Mesendoderm (in vitro differentiated cells): Measurements from ENCODE around the gene UCN2.

Source experiments
- DNase-seq: peaks from one replicate; pipeline ENCODE4 v3.0.0; 2013
- H2AK5ac ChIP-seq: 2 replicates; pipeline ENCODE4 v1.6.1; 2013; ENCODE audit warnings: low read length, inconsistent platforms
- H2BK120ac ChIP-seq: 2 replicates; pipeline ENCODE4 v1.6.1; 2013; ENCODE audit warnings: low read depth, mild to moderate bottlenecking, low read length, moderate library complexity, mixed read lengths
- H2BK15ac ChIP-seq: replicated peaks from 2 replicates; pipeline ENCODE4 v1.6.1; 2013; ENCODE audit warnings: low read depth, mild to moderate bottlenecking, moderate library complexity
- H2BK5ac ChIP-seq: 2 replicates; pipeline ENCODE4 v1.6.1; 2013; ENCODE audit warnings: low read length, inconsistent platforms
- H3K18ac ChIP-seq: 2 replicates; pipeline ENCODE4 v1.6.1; 2013; ENCODE audit warnings: mild to moderate bottlenecking, low read length, mixed read lengths
- H3K23ac ChIP-seq: one replicate; pipeline ENCODE4 v1.6.1; 2013; ENCODE audit warnings: low read length
- H3K27ac ChIP-seq: 2 replicates; pipeline ENCODE4 v1.5.1; 2013; ENCODE audit warnings: low read depth, mild to moderate bottlenecking, inconsistent platforms, low read length, moderate library complexity
- H3K27me3 ChIP-seq: 2 replicates; pipeline ENCODE4 v1.6.1; 2013; ENCODE audit warnings: low read length, control low read depth, mild to moderate bottlenecking, inconsistent platforms; ENCODE audit not compliant: insufficient read depth, poor library complexity
- H3K36me3 ChIP-seq: 2 replicates; pipeline ENCODE4 v1.6.1; 2013; ENCODE audit warnings: low read length, inconsistent platforms; ENCODE audit not compliant: control insufficient read depth, insufficient read depth
- H3K4ac ChIP-seq: one replicate; pipeline ENCODE4 v1.6.1; 2013; ENCODE audit warnings: low read depth, mild to moderate bottlenecking, low read length, moderate library complexity
- H3K4me1 ChIP-seq: 2 replicates; pipeline ENCODE4 v1.6.1; 2013; ENCODE audit warnings: low read depth, low read length, inconsistent platforms; ENCODE audit not compliant: control insufficient read depth
- H3K4me2 ChIP-seq: 2 replicates; pipeline ENCODE4 v1.6.1; 2013; ENCODE audit warnings: low read length
- H3K4me3 ChIP-seq: 2 replicates; pipeline ENCODE4 v1.5.1; 2013; ENCODE audit warnings: mild to moderate bottlenecking, low read length
- H3K56ac ChIP-seq: one replicate; pipeline ENCODE4 v1.6.1; 2013; ENCODE audit warnings: low read length
- H3K79me1 ChIP-seq: 2 replicates; pipeline ENCODE4 v1.6.1; 2013; ENCODE audit warnings: low read length, inconsistent platforms
- H3K79me2 ChIP-seq: 2 replicates; pipeline ENCODE4 v1.6.1; 2013; ENCODE audit warnings: mild to moderate bottlenecking, low read length; ENCODE audit not compliant: control insufficient read depth, insufficient read depth
- H3K9ac ChIP-seq: 2 replicates; pipeline ENCODE4 v1.6.1; 2013; ENCODE audit warnings: low read length, inconsistent platforms
- H4K5ac ChIP-seq: one replicate; pipeline ENCODE4 v1.6.1; 2013; ENCODE audit warnings: low read length
- H4K8ac ChIP-seq: one replicate; pipeline ENCODE4 v1.6.1; 2013; ENCODE audit warnings: low read depth, mild to moderate bottlenecking, control low read depth, low read length, moderate library complexity
- WGBS: extraction: QIAGEN DNeasy Blood & Tissue Kit; methylation state at CpG from one replicate; pipeline ENCODE4 v1.1.7; 2013; ENCODE audit warnings: low lambda C conversion rate, missing lambda C conversion rate; ENCODE audit not compliant: insufficient coverage; ENCODE audit errors: extremely low coverage; 5-methylcytosine and 5-hydroxymethylcytosine counted together

UCN2 gene

DNA sequence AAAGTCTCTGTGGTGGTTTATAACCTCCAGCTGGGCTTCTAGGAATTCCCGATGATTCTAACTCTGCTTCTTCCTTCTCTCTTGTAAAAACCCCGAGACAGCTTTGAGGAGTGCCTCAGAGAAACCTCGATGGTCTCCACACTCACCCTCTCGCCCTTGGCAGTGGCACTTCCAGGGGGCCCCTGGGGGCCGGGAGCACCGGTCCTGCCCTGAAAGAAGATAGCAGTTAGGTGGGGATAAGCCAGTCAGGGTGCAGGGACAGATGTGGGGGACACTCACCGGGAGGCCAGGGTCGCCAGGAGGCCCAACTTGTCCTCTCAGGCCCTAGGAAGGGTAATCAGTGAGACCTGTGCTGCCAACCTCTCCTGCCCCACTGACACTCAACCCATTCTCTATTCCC lies 21.8 kb upstream of the UCN2 start:
- H2BK5ac ChIP-seq: no peak overlapping the region
- no peaks in the 10 kb centered on the region for H3K79me1 ChIP-seq
- no peak overlapping the region for H4K8ac ChIP-seq
- H3K27me3 ChIP-seq: no peaks in the 10 kb centered on the region
- H3K27ac ChIP-seq: no peak overlapping the region
- WGBS: no CpG with 5 or more reads among the region's 8 CpGs
- H3K4ac ChIP-seq: no peak overlapping the region
- H4K5ac ChIP-seq: no peak overlapping the region
- H3K4me3 ChIP-seq: no peak overlapping the region
- H2BK120ac ChIP-seq: no peak overlapping the region
- H3K9ac ChIP-seq: no peak overlapping the region
- H3K56ac ChIP-seq: no peak overlapping the region
- H2BK15ac ChIP-seq: no peak overlapping the region
- H3K18ac ChIP-seq: no peak overlapping the region
- H3K36me3 ChIP-seq: no peaks in the 10 kb centered on the region
- no peak for DNase-seq
- H2AK5ac ChIP-seq: no peak overlapping the region
- no peaks in the 10 kb centered on the region for H3K79me2 ChIP-seq
- H3K23ac ChIP-seq: no peak overlapping the region
- H3K4me1 ChIP-seq: no peaks in the 10 kb centered on the region
- no peak overlapping the region for H3K4me2 ChIP-seq

DNA sequence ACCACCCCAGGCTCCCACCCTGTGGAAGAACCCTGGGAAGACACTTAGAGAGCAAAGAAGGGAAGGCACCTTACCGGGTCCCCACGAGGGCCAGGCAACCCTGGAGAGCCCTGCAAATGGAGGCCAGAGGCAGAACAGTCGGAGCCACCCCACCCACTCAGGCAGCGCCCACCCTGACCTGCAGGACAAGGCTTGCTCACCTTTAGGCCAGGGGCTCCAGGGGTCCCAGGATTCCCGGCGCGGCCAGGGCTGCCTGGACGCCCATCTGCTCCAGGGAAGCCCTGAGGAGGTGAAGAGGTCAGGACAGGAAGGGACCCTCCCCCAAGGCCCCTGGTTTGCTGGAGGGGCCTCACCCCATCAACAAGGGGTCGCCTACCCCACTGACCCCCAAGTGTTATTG lies 21.3 kb upstream of the UCN2 start:
- no peak overlapping the region for H3K23ac ChIP-seq
- H4K8ac ChIP-seq: no peak overlapping the region
- no peak overlapping the region for H2BK5ac ChIP-seq
- no peak overlapping the region for H3K56ac ChIP-seq
- H3K4me3 ChIP-seq: no peak overlapping the region
- no peak overlapping the region for H3K9ac ChIP-seq
- no CpG with 5 or more reads among the region's 9 CpGs for WGBS
- H3K4me1 ChIP-seq: no peaks in the 10 kb centered on the region
- H3K79me1 ChIP-seq: no peaks in the 10 kb centered on the region
- no peak overlapping the region for H3K27ac ChIP-seq
- no peak overlapping the region for H3K4me2 ChIP-seq
- no peak overlapping the region for H3K18ac ChIP-seq
- H3K79me2 ChIP-seq: no peaks in the 10 kb centered on the region
- no peaks in the 10 kb centered on the region for H3K36me3 ChIP-seq
- DNase-seq: no peak
- no peak overlapping the region for H2BK120ac ChIP-seq
- H3K27me3 ChIP-seq: no peaks in the 10 kb centered on the region
- H3K4ac ChIP-seq: no peak overlapping the region
- H2AK5ac ChIP-seq: no peak overlapping the region
- H4K5ac ChIP-seq: no peak overlapping the region
- H2BK15ac ChIP-seq: no peak overlapping the region

DNA sequence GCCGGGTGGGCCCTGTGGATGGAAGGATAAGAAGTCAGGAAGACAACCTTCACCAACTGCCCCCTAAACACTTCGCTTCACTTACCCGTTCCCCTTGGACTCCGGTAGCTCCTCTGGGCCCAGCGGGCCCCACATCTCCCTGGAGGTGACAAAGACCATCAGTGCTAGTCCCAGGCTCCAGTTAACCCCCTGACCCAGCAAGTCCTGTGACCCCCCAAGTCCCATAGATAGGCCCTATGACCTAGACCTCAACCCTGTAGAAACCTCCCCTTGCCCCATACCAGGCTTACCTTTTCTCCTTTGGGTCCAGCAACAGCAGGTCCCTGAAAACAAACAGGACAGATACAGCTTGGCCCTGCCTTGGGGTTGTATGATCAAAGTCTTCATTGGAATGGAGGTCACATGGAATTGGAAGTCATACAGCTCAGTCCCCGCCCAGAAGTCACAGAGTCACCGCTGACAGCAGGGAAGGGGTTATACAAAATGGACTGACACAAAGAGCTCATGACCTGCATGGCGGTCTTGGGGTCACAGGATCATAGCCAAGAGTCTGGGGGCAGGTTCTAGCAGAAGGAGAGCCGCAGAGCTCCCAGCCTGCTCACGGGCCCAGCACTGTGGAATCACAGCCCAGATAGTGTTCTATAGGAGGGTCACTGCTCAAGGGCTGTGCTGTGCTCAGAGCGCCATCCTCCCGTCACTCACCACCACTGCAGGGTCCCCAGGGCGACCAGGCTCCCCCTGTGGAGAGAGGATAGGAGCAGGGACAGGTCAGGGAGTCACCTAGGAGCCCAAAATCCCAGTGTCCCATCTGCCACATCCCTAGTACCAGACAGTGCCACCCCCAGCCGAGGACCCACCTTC lies 18.3 kb upstream of the UCN2 start:
- no peak overlapping the region for H4K5ac ChIP-seq
- no CpG with 5 or more reads among the region's 14 CpGs for WGBS

DNA sequence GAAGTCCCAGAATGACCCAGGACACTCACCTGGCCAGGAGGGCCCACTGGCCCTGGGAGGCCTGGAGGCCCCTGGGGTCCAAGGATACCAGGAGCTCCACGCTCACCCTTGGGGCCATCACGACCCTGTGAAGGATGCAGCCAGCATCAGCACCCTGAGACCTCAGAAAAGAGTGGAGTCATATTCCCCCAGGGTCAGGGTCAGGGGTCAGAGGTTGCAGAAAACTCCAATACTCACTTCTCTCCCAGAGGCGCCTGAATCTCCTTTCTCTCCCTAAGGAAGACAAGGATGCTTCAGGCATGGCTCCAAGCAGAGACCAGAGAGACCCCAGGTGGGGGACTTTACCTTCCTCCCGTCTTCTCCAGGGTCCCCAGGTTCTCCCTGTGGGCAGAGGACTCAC lies 13.1 kb upstream of the UCN2 start:
- Histone ChIP-seq H3K36me3 (peaks cover 5% of the 10 kb centered on the region), H2BK120ac (no peak overlapping the region), H3K4me2 (no peak overlapping the region), H3K4ac (no peak overlapping the region), H3K9ac (no peak overlapping the region), H3K4me1 (no peaks in the 10 kb centered on the region), H2BK5ac (no peak overlapping the region), H3K23ac (no peak overlapping the region), H3K79me2 (no peaks in the 10 kb centered on the region), H3K27ac (no peak overlapping the region), H3K79me1 (no peaks in the 10 kb centered on the region), H3K27me3 (no peaks in the 10 kb centered on the region), H3K4me3 (no peak overlapping the region), H3K18ac (no peak overlapping the region), H2AK5ac (no peak overlapping the region), H3K56ac (no peak overlapping the region), H4K8ac (no peak overlapping the region), H4K5ac (no peak overlapping the region), H2BK15ac (no peak overlapping the region)
- WGBS: no CpG with 5 or more reads among the region's 4 CpGs
- DNase-seq: no peak

More for the DNA sequence above, 18.3 kb upstream of the UCN2 start:
- Histone ChIP-seq H3K9ac (no peak overlapping the region), H3K79me1 (no peaks in the 10 kb centered on the region), H3K4me1 (no peaks in the 10 kb centered on the region), H3K27ac (no peak overlapping the region), H2BK15ac (no peak overlapping the region), H3K4ac (no peak overlapping the region), H3K4me2 (no peak overlapping the region), H3K56ac (no peak overlapping the region), H2BK5ac (no peak overlapping the region), H3K27me3 (no peaks in the 10 kb centered on the region), H4K8ac (no peak overlapping the region), H3K79me2 (no peaks in the 10 kb centered on the region), H3K18ac (no peak overlapping the region), H3K23ac (no peak overlapping the region), H2BK120ac (no peak overlapping the region), H3K4me3 (no peak overlapping the region), H2AK5ac (no peak overlapping the region), H3K36me3 (peaks cover 5% of the 10 kb centered on the region)
- no peak for DNase-seq

DNA sequence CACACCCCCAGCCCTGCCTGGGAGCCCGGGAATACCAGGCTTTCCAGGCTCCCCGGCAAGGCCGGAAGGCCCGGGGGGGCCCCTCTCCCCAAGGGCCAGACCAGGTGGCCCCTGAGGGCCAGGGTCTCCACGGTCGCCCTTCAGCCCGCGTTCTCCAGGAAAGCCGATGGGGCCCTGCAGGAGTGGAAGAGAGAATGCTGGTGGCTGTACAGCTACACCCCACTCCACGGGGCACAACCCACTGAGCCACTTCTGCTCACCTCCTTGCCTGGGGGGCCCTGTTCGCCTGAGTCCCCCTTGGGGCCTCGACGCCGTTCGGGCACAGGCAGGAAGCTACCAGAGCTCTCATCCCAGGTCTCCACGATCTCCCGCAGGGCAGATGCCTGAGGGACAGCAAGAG lies 11.8 kb upstream of the UCN2 start:
- Histone ChIP-seq H3K36me3 (peaks cover 5% of the 10 kb centered on the region), H3K27ac (no peak overlapping the region), H3K18ac (no peak overlapping the region), H3K4me2 (no peak overlapping the region), H3K9ac (no peak overlapping the region), H3K4me3 (no peak overlapping the region), H3K4ac (no peak overlapping the region), H2BK15ac (no peak overlapping the region), H4K8ac (no peak overlapping the region), H3K4me1 (no peaks in the 10 kb centered on the region), H2BK120ac (no peak overlapping the region), H3K79me1 (no peaks in the 10 kb centered on the region), H3K79me2 (no peaks in the 10 kb centered on the region), H3K23ac (no peak overlapping the region), H4K5ac (no peak overlapping the region), H3K56ac (no peak overlapping the region), H3K27me3 (no peaks in the 10 kb centered on the region), H2BK5ac (no peak overlapping the region), H2AK5ac (no peak overlapping the region)
- no CpG with 5 or more reads among the region's 17 CpGs for WGBS
- DNase-seq: no peak
